ENCODE measurements around the gene UGDH. TPM values are rescaled to one million over a fixed set of nuclear protein-coding genes. Genes with fewer than 3 reads are reported as not detected.
A peak's percentile ranks its signal among the peaks of the same experiment; 100 is the strongest.

UGDH gene
- total RNA-seq, 1 donor from 2014 or later: 11.5 TPM

GRCh38 chr4:39470402-39470801 is 56.8 kb downstream of the UGDH start:
- no peak overlapping the region for H3K27ac ChIP-seq (replicated peaks)
- intact Hi-C loops (cut with micrococcal nuclease): no loop called here
- no peaks in the 10 kb centered on the region for H3K27me3 ChIP-seq (ENCODE audit: low read depth)
- no peak overlapping the region for H3K4me3 ChIP-seq
- TF ChIP-seq CTCF (IDR thresholded peaks at IDR 0.05; ENCODE audit: borderline replicate concordance): no peak
- H3K36me3 ChIP-seq: peaks cover 70% of the 10 kb centered on the region
- no peak for DNase-seq
- no peaks in the 10 kb centered on the region for H3K4me1 ChIP-seq
- no peaks in the 10 kb centered on the region for H3K9me3 ChIP-seq (replicated peaks)

- peak overlapping the region; percentile 39 for H3K27ac ChIP-seq (replicated peaks)
- H3K4me1 ChIP-seq: no peaks in the 10 kb centered on the region
- TF ChIP-seq CTCF (IDR thresholded peaks at IDR 0.05; ENCODE audit: borderline replicate concordance): peak; percentile 88
- intact Hi-C loops (cut with micrococcal nuclease): loop anchor here (10.0 kb wide), 1 partner anchor 585 kb away; the partner anchor contains the start of gene N4BP2
- H3K4me3 ChIP-seq: no peak overlapping the region
- DNase-seq: no peak
- peaks cover 75% of the 10 kb centered on the region for H3K36me3 ChIP-seq
- no peaks in the 10 kb centered on the region for H3K9me3 ChIP-seq (replicated peaks)
- no peaks in the 10 kb centered on the region for H3K27me3 ChIP-seq (ENCODE audit: low read depth)
These were observed 57.7 kb downstream of the UGDH start for GRCh38 chr4:39469429-39470077.

- Histone ChIP-seq H3K4me1 (no peaks in the 10 kb centered on the region), H3K36me3 (peaks cover 75% of the 10 kb centered on the region), H3K27ac (replicated peaks) (no peak overlapping the region), H3K27me3 (ENCODE audit: low read depth) (no peaks in the 10 kb centered on the region), H3K4me3 (no peak overlapping the region), H3K9me3 (replicated peaks) (no peaks in the 10 kb centered on the region)
- intact Hi-C loops (cut with micrococcal nuclease): loop anchor here (10.0 kb wide), 1 partner anchor 587 kb away; the partner anchor contains the start of gene N4BP2
- no peak for TF ChIP-seq CTCF (IDR thresholded peaks at IDR 0.05; ENCODE audit: borderline replicate concordance)
- no peak for DNase-seq
These were observed 59.8 kb downstream of the UGDH start for GRCh38 chr4:39467464-39467863.

GRCh38 chr4:39466747-39467146 is 60.5 kb downstream of the UGDH start:
- TF ChIP-seq CTCF (IDR thresholded peaks at IDR 0.05; ENCODE audit: borderline replicate concordance): no peak
- Histone ChIP-seq H3K9me3 (replicated peaks) (no peaks in the 10 kb centered on the region), H3K27me3 (ENCODE audit: low read depth) (no peaks in the 10 kb centered on the region), H3K4me3 (no peak overlapping the region), H3K4me1 (no peaks in the 10 kb centered on the region), H3K27ac (replicated peaks) (no peak overlapping the region), H3K36me3 (peaks cover 73% of the 10 kb centered on the region)
- intact Hi-C loops (cut with micrococcal nuclease): loop anchor here (10.0 kb wide), 1 partner anchor 588 kb away; the partner anchor contains the start of gene N4BP2
- no peak for DNase-seq

- intact Hi-C loops (cut with micrococcal nuclease): loop anchor here (10.0 kb wide), 1 partner anchor 590 kb away; the partner anchor contains the start of gene N4BP2
- TF ChIP-seq CTCF (IDR thresholded peaks at IDR 0.05; ENCODE audit: borderline replicate concordance): no peak
- DNase-seq: no peak
- H3K27ac ChIP-seq (replicated peaks): no peak overlapping the region
- peaks cover 65% of the 10 kb centered on the region for H3K36me3 ChIP-seq
- no peak overlapping the region for H3K4me3 ChIP-seq
- no peaks in the 10 kb centered on the region for H3K27me3 ChIP-seq (ENCODE audit: low read depth)
- peaks cover 3% of the 10 kb centered on the region for H3K4me1 ChIP-seq
- H3K9me3 ChIP-seq (replicated peaks): no peaks in the 10 kb centered on the region
These were observed 62.2 kb downstream of the UGDH start for GRCh38 chr4:39464886-39465501.

Data from left ventricle myocardium inferior (tissue), 1 donor.